Gastroesophageal sphincter (tissue), 3 donors: ENCODE data around the gene GABPB1.

Experiments
- EP300 ChIP-seq: sonication (generic); formaldehyde crosslinking; IDR thresholded peaks from one replicate; pipeline ENCODE4 v1.6.1; 2017; ENCODE audit warnings: antibody characterized with exemption, mild to moderate bottlenecking
- POLR2A ChIP-seq, 2 donors: fragments of 450-650 bp; IDR thresholded peaks; one replicate each; pipeline ENCODE4 v1.6.1; 2017; ENCODE audit warnings: antibody characterized with exemption in 2 of 2, mild to moderate bottlenecking in 2 of 2, moderate library complexity in 1 of 2
- POLR2AphosphoS5 ChIP-seq: sonication (generic); formaldehyde crosslinking; IDR thresholded peaks from one replicate; pipeline ENCODE4 v1.6.1; 2017; ENCODE audit warnings: antibody characterized with exemption
- TF ChIP-seq, protein P1 (sequence below), 4 experiments: fragments of 200-600 bp in 2 of 4; fragments of 450-650 bp in 2 of 4; sonication (generic) in 1 of 4; IDR thresholded peaks; one replicate each; pipeline ENCODE4 v1.5.1; 2017 to 2019; ENCODE audit warnings: antibody characterized with exemption in 4 of 4, mild to moderate bottlenecking in 2 of 4, moderate library complexity in 2 of 4

GRCh38 chr15:50228866-50229265, 126.1 kb downstream of the GABPB1 start:
- TF ChIP-seq, protein P1, sequence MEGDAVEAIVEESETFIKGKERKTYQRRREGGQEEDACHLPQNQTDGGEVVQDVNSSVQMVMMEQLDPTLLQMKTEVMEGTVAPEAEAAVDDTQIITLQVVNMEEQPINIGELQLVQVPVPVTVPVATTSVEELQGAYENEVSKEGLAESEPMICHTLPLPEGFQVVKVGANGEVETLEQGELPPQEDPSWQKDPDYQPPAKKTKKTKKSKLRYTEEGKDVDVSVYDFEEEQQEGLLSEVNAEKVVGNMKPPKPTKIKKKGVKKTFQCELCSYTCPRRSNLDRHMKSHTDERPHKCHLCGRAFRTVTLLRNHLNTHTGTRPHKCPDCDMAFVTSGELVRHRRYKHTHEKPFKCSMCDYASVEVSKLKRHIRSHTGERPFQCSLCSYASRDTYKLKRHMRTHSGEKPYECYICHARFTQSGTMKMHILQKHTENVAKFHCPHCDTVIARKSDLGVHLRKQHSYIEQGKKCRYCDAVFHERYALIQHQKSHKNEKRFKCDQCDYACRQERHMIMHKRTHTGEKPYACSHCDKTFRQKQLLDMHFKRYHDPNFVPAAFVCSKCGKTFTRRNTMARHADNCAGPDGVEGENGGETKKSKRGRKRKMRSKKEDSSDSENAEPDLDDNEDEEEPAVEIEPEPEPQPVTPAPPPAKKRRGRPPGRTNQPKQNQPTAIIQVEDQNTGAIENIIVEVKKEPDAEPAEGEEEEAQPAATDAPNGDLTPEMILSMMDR (IDR thresholded peaks at IDR 0.05) = no peak
- no peak for TF ChIP-seq EP300
- TF ChIP-seq POLR2AphosphoS5 = no peak
- TF ChIP-seq POLR2A (IDR thresholded peaks at IDR 0.05) = no peak
